HG02943 (cell line): ENCODE measurements around the gene LRRN2.

ENCODE experiments used
- ATAC-seq: cut with Tn5 transposase; IDR thresholded peaks from one replicate; pipeline ENCODE4 v1.9.1; 2021; ENCODE audit warnings: mild to moderate bottlenecking, low read depth, moderate library complexity; ENCODE audit not compliant: unreplicated experiment

The LRRN2 gene

GRCh38 chr1:204712708-204713430 lies 27.3 kb upstream of the LRRN2 start:
- no peak for ATAC-seq

- no peak for ATAC-seq
Observed at GRCh38 chr1:204711947-204712701, 26.6 kb upstream of the LRRN2 start.

- no peak for ATAC-seq
Observed at GRCh38 chr1:204711103-204711946, 25.8 kb upstream of the LRRN2 start.

- no peak for ATAC-seq
Observed at GRCh38 chr1:204709960-204710912, 24.7 kb upstream of the LRRN2 start.

DNA sequence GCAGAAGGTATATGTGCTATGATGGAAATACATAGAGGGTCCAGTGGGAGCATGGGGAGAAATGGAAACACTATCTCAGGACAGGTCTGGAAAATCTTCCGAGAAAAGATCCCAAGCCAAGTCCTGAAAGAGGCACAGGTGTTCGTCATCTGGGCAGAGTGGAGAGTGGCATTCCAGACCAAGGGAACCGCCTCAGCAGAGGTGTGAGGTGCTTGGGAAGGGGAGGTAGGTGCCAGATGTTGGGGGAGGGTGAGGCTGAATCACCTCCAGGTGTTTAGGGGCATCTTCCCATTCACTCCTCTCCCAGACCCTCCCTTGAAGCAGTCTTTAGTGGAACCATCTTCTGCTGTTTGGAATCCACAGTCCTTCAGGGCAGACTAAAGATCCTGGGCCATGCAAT lies 23.5 kb upstream of the LRRN2 start:
- no peak for ATAC-seq

GRCh38 chr1:204706838-204707509 lies 21.4 kb upstream of the LRRN2 start:
- ATAC-seq: no peak

DNA sequence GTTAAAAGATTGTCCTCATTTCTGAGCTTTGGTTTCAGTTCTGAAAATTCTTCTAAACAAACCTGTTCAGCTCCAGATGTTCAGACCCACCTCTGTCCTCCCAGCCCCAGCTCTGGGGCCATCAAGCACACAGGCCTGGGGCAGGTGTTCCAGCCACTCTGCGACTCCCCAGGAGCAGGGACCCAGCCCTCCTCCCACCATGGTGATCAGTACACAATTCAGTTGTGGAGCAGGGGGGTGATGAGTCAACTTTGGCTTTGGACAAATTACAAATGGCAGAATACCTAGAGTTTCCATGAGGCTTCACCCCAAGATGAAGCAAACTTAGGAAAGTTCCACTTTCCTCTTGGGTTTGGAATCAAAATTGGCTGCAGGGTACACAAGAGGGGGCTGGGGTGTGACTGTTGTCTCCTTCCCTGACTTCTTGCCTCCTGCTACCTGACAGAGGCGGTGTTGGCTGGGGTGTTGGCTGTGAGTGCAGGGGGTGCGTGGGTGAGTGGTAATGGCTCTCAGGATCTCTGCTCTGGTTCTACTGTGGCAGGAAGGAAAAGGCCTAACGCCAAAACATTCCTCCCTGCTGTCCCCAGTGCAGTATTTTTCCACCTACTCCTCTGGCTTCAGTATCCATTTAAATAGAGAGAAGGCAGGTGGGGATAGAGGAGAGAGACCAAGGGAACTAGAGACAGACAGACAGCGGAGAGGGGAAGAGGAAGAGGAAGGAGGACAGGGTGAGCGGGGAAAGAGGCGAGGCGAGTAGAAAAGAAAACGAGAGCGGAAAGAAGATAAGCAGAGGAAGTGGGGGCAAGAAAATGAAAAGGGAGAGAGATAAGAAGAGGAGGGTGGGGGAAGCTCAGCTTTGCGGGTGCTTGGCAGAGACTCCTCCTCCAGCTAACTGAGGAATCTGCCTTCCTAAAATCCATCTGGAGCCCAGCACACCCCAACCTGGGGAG lies 20.6 kb upstream of the LRRN2 start:
- ATAC-seq: no peak

GRCh38 chr1:204705493-204705811 lies 19.9 kb upstream of the LRRN2 start:
- ATAC-seq: no peak

DNA sequence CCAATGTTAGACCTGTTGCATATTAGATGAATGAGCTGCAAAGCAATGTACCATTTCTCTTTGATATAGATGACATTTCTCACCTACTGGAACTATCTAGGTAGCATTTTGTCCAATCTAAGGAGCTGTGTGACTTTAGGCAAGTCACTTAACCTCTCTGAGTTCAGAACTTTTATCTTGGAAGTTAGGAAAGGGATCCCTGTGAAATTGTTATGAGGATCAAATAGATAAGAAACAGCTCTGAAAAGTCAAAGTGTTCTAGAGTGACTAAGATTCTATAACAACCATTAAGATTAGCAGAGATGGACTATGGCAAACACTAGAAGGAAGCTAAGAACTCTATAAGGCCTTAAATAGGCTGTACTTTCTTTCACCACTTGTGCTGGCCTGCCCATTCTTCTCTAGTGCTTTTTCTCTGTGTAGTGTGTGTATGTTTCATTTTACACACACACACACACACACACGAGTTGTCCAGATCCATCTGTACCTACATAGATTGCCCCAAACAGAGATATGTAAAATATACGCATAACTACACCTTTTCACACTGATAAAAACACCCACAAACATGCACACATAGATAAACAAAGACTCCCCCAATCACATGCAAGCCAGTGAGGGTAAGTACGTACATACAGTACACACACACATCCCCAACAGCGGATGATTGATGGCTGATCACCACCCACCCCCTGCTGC lies 19.4 kb upstream of the LRRN2 start:
- ATAC-seq: no peak

- ATAC-seq: no peak
Observed at GRCh38 chr1:204703826-204704612, 18.5 kb upstream of the LRRN2 start.

DNA sequence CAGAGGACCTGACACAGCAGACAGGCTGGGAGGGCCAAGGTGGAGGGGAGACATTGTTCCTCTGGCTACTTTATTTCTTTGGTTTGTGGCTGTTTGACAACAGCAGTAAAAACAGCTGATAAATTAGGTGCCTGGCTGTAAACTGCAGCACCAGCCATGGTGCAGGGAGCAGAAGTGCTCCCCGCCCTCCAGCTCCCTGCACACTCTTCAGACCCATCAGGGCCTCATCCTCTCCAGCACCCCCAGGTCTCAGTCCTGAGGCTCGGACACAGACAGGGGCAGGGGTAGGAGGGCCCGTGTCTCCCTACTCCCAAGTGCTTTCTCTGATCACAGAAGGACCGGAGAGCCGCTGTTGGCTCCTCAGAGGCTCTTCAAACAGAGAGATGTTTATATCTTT lies 17.7 kb upstream of the LRRN2 start:
- ATAC-seq: no peak

GRCh38 chr1:204702552-204703267 lies 17.2 kb upstream of the LRRN2 start:
- ATAC-seq: no peak

GRCh38 chr1:204701229-204701628 lies 15.7 kb upstream of the LRRN2 start:
- no peak for ATAC-seq

- ATAC-seq: no peak
Observed at GRCh38 chr1:204697893-204698292, 12.4 kb upstream of the LRRN2 start.

DNA sequence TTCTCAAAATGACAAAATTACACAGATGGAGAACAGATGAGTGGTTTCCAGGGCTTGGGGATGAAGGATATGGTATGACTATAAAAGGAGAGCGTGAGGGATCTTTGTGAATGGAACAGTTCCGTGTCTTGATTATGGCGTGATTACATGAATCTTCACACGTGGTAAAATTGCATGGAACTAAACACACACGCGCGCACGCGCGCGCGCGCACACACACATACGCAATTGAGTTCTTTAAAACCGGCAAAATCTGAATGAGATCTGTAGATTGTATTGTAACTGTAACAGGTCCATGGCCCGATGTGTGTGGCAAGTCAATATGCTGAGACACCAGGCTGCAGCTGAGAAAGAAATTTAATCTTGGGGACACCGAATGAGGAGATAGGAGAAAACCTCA lies 11.1 kb upstream of the LRRN2 start:
- no peak for ATAC-seq

DNA sequence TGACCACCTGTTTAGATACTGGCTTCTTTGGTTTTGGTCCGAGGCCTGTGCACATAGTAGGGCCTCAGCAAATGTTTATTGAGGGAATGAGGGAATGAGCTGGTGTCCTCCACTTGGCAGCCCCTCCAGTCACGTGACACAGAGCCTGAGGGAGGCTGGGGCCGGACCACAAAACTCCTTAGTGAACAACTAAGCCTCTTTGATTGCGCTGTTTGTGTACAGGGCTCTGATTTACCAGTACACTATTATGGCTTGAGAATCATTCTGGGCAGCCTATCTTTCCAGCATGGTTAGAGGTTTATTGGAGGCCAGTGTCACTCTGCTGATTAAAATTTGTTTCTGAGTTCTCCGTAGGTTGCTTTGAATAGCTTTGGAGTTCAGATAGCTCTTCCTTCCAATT lies 10.2 kb upstream of the LRRN2 start:
- ATAC-seq: no peak

GRCh38 chr1:204694145-204694544 lies 8.6 kb upstream of the LRRN2 start:
- no peak for ATAC-seq
